GM19397 (cell line): ENCODE results near the gene EDAR.

Experiments used
- ATAC-seq: cut with Tn5 transposase; IDR thresholded peaks from one replicate; pipeline ENCODE4 v1.9.1; 2021; ENCODE audit warnings: mild to moderate bottlenecking, moderate library complexity; ENCODE audit not compliant: unreplicated experiment

Gene EDAR

DNA sequence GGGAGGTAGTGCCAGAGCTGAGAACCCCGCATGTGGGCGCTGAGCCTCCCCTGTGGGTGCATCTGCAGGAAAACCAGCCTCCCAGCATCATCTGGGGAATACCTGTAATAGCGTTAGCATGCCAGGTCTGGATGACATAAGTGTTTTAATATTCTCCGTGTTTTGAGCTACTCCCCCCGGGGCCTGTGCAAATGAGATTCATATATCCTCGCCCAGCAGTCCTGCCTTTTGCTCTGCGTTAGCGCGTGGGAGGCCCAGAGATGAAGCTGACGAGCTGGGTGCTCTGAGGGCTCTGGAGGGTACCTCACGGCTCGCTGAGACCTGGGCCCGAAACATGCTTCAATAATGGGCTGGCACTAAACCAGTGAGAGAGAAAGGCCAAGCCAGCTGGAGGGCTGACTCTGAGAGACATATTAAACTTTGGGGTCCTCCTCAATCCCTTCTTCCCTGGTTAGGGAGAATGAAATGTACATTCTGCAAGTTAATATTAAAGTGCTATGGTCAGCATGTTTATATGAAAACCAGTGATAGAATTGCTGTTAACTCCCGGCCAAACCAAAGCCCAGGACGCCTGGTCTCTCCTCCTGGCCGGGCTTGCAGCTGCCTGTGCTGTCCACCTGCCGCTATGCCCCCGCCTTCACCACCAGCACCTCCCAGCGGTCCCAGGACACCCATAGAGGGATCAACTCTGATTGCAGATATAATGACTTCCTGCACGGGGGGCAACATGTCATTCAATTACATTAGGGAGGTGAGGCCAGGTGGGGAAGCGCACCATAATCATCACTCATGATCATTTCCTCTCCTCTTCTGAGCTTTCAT, 77.0 kb downstream of the EDAR start:
- no peak for ATAC-seq

DNA sequence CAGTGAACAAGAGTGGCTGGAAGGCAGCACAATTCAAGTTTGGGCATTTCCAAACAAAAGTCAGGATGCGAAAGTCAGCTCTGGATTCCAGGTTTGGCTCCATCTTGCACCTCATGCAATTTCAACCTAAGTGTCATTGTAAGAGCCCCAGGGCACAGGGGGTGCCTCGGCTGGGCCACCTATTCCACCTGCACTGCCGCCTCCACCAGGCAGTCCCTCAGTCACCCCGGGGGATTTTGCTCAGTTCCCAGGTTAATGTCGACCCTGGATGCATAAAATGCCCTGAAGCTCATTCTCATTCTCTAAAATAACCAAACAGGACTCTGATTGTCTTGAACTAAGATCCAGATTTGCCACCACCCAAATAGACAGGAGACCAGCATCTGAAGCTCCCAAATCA, 77.6 kb downstream of the EDAR start:
- ATAC-seq: no peak

DNA sequence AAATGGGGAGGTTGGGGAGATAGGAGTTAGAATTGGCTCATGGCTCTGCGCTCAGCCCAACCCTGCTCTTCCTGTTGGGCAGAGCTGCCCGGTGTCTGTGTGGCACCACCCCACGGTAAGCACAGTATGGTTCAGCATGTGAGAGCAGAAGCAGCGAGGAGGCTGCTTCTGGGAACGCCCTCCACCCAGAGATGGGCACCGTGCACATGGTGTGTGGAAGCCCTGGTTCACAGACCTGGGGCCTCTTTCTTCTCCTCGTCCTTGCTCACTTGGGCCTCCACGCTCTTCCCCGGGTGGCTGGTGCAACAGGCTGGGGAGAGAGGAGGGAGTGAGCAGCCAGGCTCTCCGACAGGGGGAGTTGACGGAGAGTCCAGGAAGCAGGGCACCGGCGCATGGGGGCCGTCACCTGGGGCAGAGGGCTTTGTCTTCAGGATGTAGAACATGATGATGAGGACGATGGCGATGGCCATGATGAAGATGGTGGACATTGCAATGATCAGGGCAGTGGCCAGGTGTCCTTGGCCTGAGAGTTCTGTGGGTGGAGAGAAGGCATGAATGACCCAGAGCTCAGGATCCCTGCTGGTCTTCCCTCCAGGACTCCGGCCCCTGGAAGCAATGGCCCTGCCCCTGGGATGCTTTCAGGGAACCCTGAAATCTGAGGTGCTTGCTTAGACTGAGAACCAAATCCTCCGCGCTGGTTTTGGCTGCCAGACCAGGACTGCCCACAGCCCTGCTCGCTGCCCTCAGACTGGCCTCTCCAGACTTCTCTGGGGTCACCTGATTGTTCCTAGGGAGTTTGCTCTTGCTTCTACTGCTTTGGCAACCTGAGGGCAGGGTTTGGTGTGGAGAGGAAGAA, 78.3 kb downstream of the EDAR start:
- ATAC-seq: no peak

DNA sequence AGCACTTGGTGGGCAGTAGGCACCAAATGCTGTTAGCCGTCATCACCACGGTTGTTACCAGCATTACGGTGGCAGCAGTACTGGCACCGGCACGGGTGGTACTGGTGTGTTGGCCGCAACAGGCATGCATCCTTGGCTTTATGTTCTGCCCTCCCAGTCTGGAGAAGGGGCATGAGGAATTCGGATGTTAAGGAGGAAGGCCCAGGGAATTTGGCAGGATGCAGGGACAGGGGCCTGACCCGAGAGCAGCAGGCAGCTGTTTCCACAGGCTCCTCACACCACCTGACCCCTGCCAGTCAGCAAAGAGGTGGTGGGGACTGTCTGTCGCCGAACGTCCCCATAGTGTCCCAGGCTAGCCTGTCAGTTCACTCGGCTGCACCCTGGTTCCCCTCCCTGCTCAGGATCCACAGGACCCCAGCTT, 79.0 kb downstream of the EDAR start:
- no peak for ATAC-seq

DNA sequence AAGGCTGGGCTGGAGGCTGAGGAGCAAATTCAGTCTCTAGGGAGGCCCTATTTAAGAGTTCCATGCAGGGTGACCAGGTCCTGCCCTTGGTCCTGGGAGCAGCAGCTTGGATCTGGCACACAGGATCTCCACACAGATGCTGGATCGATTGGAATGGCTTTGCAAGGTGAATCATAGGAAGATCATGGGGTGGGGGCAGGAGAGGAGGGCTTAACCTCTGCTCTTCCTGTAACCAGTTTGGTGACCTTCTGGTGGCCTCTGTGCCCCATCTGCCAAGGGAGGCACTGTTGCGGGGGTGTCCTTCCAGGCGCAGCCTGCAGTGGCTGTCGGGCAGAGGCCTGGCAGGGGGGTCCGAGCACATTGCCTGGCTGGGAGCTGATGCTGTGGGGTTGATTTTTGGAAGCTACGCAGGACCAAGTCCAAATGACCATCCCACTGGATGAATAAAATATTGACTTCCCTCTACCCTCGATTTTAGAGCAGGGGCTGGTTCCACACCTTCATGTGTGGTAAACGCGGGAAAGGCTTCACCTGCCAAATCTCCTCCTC, 79.7 kb downstream of the EDAR start:
- ATAC-seq: no peak

DNA sequence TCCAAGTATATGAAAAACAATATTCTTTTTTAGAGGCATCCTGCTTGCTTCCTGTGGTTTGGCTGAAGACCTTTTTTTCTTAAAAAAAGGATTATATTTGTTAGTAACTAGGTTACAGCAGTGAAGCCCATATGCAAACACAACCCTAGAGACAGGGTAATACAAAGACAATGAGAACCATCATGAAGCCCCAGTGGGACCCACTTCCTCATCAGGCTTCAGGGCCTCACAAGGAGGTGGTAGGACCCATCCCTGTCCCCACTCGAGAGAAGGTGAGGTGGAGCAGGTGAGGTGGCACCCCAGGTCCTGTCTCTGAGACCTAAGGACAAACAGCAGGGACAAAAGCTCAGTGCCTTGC, 80.3 kb downstream of the EDAR start:
- no peak for ATAC-seq

DNA sequence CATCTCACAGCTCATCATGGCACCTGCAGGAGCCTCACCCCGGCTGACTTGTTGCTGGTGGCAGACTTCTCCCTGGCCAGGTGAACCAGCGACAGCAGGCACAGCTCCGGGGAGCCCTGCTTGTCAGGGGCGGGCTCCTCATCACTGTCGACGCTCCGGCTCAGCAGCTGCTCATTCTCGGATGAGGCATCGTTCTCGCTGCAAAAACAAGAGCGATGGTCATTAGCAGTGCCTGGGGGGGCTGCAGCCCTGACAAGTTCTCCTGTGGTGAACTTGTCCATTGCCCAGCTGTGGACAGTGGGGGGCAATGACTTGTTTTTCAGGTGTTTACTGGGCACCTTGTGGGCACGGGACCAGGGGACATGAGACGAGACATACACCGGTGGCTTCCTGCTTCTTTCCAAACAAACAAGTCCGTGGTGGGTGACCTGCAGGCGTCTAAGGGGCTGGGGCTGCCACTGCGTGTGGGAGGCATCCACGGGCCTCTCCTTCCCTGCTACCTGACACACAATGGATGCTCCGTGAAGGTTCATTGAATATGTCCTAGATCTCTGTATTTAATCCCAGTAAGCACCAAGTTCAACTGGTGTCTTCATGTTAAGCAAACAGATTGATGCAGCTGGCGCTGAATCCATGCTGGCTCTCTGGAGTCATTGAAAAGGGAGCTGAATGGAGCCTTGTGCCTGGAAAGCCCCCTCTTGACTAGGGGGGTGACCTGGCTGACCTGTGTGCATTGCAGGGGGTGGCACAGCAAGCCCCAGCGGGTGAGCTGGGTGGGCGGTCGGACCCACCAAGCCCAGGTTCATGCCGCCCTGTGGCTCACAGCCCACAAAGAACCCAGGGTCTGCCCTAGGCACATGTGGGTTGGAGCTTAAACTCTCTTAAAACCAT, 81.0 kb downstream of the EDAR start:
- no peak for ATAC-seq

DNA sequence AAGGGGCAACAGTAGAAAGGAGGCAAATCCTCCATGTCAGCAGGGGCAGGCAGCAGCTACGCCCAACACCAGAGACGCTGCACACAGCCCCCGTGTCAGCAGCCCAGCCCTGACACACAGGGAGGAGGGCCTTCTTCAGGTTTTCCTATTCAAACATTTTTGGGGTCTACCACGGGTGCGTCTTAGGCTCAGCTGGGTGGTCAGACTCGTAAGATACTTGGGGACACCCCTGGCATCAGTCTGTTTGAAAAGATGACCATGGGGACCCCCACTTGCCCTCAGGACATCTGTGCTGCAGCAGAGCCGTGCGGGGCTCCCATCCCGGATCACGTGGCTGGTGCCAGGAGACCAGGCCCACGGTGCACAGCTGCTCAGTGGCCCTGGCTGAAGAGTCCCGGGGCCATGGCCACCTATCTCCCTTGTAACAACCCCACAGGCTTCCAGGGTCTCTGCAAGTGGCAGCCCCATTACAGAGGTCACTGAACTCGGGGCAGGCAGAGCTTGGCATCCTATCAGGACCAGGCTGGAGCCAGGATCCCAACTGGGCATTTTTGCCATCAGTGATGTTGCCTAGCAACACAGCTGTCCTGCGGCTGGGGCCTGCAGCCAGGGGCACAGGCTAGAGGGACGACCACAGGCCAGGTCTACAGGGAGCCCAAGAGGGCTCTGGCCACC, 82.5 kb downstream of the EDAR start:
- no peak for ATAC-seq

DNA sequence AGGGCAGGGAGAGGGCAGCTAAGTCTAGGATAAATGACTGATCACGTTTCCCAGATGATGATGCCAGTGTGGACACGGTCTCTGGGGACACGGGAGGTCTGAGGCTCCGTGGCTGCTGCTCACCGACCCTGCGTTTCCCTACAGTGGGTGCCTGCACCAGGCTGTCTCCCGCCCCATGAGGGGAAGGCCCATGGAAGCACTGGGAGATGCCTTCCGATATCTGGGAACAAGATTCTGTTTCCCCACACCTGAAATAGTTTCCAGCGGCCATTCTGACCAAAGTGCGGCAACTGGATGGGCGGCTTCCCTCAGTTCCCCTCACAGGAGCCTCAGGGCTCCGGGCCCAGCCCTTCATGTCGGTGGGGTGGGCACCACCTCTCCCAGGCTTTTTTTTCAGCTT, 83.1 kb downstream of the EDAR start:
- no peak for ATAC-seq

DNA sequence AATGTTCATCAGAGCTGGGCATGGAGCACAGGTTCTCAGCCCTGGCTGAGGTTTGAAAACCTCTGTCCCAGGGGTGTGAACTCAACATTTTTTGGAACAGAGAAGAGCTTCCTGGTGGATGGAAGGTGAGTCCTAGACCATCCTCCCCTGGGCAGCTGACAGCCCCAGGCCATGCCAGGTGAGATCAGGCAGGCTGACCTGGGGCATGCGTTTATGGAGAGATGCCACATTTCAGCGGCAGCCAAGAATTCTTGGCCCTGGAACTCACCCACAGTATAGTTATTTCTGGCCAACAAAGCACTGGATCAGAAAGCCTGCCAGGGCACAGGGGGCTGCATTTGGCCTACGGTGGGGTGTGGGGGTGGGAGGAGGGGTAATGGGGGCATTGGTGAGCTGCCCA, 83.8 kb downstream of the EDAR start:
- ATAC-seq: no peak

DNA sequence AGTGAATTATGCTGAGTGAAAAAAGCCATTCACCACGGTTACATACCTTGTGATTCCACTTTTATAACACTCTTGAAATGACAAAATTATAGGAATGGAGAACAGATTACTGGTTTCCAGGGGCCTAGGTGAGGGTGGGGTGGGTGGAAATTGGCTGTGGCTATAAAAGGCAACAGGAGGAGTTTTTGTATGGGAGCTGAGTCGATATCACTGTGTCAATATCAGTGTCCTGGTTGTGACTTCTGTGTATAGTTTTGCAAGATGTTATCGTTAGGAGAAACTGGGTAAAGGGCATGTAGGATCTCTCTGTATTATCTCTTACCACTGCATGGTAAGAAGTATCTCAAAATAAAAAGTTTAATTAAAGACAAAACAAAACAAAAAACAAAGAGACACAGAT, 84.3 kb downstream of the EDAR start:
- no peak for ATAC-seq

DNA sequence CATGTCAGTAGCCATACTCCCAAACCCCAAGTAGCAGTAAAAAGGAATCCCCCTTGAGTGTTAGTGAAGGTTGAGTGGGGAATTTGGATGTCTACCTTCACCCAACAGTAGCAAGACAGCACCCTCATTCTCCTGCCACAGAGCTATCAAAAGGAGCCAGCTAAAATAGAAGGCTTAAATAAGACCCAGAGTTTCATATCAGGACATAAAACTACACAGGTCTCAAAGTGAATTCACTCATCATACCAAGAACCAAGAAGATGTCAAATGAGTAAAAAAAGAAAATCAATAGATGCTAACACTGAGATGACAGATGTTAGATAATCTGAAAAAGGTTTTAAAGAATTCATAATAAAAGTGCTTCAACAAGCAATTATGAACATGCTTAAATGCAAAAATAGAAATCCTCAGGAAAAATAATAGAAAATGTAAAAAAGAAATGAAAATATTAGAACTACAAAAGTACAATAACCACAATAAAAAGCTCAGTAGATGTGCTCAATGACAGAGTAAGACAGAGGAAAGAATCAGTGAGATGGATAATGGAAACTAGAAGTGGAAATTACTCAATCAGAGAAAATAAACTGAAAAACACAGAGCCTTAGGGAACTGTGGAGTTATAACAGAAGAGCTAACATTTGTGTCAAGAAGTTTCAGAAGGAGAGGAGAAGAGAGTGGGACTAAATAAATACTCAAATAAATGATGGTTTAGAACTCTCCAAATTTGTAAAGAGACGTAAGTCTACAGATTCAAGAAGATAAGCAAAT, 90.5 kb downstream of the EDAR start:
- ATAC-seq: no peak

DNA sequence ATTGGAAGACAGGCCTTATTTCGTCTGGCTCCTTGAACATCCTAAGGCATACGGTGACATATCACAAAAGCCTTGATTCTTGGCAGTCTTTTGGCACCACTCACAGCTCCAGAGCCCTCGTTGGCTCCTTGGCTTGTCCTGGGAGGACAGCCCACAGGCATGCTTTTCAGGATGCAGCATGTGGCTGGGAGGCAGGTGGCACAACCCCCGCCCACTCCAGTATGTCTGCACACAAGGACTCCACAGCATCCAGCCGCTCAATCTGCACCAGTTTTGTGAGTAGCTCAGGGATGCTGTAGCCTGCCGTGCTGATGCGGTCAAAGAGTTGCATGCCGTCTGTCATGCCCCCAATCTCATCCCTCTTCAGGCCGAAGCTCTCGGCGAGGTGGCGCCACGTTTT, 92.3 kb downstream of the EDAR start:
- no peak for ATAC-seq

DNA sequence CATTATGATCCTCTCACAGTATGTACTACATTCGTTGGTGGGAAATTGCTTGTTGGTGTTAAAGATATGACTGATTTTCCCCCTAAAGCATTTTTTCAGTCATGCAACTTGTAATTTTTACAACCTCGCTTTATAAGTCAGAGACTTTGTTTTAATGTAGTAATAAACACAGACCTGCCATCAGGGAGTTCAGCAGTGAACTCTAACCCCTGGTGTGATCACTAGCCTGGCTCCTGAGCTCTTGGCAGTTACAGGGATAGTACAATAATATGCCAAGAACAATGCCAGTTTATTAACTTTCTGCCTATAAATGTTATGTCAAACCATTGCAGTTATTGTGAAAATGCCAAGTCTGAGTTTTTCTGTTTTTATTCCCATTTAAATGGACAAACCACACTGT, 93.8 kb downstream of the EDAR start:
- no peak for ATAC-seq

DNA sequence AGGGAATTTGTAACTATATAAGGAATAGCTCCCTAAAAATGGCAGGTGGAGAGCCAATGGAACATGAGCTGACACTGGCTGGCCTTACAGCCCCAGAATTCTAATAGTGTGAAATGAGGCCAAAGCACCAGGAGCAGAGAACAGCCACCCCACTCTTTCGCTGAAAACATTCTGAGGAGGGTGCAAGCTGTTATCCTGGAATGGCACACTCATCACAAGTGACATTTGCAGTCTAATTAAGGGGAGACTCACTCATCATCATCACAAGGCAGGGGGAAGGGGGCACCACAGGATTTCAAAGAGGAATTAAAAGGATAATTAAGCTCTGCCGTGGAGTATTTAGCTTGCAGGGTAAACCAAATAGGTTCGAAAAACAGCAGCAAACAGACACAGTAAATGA, 94.3 kb downstream of the EDAR start:
- no peak for ATAC-seq

DNA sequence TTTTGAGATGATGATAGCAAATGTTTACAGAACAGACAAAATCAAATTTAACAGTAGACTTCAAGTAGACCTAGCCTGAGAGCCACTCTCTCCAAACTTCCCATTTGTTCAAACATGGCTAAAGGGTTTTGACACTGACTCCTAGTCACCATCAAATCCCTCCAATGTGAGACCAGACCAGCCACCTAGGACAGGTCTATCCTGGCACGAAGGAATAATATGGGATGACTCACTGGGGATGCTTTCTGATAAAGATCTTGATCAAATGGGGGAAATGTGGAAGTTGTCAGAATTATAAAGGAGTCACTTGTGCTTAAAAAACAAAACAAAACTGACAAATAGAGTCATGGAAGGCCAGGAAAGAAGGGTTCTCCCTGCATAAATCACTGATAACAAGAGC, 95.7 kb downstream of the EDAR start:
- no peak for ATAC-seq

DNA sequence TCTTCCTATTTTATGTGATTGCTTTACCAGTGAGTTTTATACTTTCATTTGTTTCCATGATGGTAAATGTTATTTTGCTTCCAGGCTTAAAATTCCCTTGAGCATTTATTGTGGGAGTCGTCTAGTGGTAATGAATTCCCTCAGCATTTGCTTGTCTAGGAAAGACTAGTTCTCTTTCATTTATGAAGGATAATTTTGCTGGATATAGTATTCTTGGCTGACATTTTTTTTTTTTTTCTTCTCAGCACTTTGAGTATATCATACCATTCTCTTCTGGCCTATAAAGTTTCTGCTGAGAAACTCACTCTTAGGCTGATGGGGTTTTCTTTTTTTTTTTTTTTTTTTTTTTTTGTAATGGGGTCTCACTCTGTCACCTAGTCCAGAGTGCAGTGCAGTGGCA, 99.1 kb downstream of the EDAR start:
- no peak for ATAC-seq

DNA sequence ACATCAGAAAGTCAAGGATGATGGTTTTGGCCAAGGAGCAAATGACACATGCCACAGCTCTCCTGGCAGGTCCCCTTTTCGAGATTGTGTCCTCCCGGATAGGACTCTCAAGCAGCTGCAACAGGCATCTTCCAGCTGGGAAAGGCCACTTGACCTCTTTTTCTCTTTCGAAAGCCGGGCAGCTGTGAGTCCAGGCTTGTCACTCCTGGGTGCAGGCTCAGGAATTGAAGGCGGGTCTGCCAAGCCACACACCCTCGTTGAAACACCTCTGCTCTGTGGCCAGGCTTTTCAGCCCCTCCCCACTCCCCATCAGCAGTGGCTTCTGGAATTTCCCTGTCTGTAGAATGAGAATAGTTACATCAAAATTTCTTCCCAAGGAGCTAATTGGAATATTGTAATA, 104.4 kb downstream of the EDAR start:
- no peak for ATAC-seq

DNA sequence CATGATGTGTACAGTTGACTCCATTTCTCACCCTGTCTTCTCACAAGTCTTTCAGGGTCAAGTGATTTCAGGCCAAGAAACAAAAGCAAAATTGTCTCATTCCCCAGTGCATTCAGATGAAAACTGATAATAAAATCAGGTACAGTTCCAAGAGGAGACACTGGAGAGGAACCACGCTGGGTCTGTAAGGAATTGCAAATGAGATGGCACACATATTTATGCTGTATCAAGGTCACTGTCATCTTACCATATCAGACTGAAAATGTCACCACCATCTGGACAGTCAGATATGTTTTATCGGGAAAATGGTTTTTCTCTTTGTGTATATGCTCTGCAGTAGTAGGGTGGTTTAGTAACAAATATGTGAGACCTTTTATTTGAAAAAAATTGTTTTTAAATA, 110.7 kb downstream of the EDAR start:
- ATAC-seq: no peak

DNA sequence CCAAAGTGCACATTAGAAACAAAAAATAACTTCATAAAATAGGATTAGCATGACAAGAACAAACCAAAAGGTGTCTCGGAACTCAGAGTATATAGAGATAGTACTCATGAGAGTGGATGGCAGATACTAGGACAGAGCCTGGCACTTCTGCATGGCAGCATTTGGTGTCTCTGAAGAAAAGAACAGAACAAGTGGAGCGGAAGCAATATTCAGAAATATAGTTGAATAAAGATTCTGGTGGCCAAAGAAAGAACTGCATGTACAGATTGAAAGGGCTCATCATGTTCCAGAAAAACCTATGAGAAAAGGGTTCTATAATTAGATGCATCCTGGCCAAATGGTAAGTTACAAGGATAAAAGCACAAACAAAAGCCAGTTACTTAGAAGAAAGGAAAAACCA, 111.5 kb downstream of the EDAR start:
- no peak for ATAC-seq
